HepG2 (cell line): ENCODE data around the gene GUK1. TPM values are rescaled to one million over a fixed set of nuclear protein-coding genes. Genes with fewer than 3 reads are reported as not detected.

Experiments
- FLYWCH1 ChIP-seq: sonication (generic); formaldehyde crosslinking; IDR thresholded peaks from 2 replicates; pipeline ENCODE4 v1.8.1; 2023; ENCODE audit warnings: mild to moderate bottlenecking, missing genetic modification reagents
- FOXO1 ChIP-seq: sonication (generic); formaldehyde crosslinking; IDR thresholded peaks from 2 replicates; pipeline ENCODE4 v1.4.0; 2020; ENCODE audit warnings: missing genetic modification reagents
- RBM39 ChIP-seq: fragments of 200-400 bp; formaldehyde crosslinking; IDR thresholded peaks from one replicate; pipeline ENCODE4 v1.6.1; 2018; ENCODE audit warnings: antibody characterized with exemption, mild to moderate bottlenecking, low read depth, low read length; ENCODE audit not compliant: poor library complexity, severe bottlenecking
- TSC22D2 ChIP-seq: sonication (generic); formaldehyde crosslinking; IDR thresholded peaks from 2 replicates; pipeline ENCODE4 v1.5.1; 2020; ENCODE audit warnings: missing genetic modification reagents, mild to moderate bottlenecking, borderline replicate concordance
- ZNF431 ChIP-seq: sonication (generic); formaldehyde crosslinking; IDR thresholded peaks from 2 replicates; pipeline ENCODE4 v1.9.0; 2022; ENCODE audit warnings: missing genetic modification reagents, low read depth, mild to moderate bottlenecking, borderline replicate concordance
- ZNF564 ChIP-seq: sonication (generic); formaldehyde crosslinking; IDR thresholded peaks from 2 replicates; pipeline ENCODE4 v1.8.1; 2023; ENCODE audit warnings: mild to moderate bottlenecking, missing genetic modification reagents
- ZNF577 ChIP-seq: sonication (generic); formaldehyde crosslinking; IDR thresholded peaks from 2 replicates; pipeline ENCODE4 v1.4.0; 2020; ENCODE audit warnings: mild to moderate bottlenecking, low read depth, missing genetic modification reagents, borderline replicate concordance
- polyA plus RNA-seq, 8 experiments: library from polyadenylated mRNA; depleted of rRNA in 3 of 8; stranded (reverse) in 7 of 8; unstranded in 1 of 8; fragments of >200 nt; fragmentation: Illumina TruSeq in 4 of 8; extraction: Trizol in 4 of 8; gene quantifications; 2 replicates each; pipeline versions ENCODE4 v1.2.1 to v1.2.3, GENCODE V29; 2011 to 2016; ENCODE audit warnings: low read depth in 4 of 8, missing spikeins in 1 of 8, mixed read lengths in 1 of 8; ENCODE audit not compliant: insufficient read depth in 1 of 8
- total RNA-seq, 5 experiments: library from RNA; depleted of rRNA; stranded (reverse); fragments of >200 nt; fragmentation: Illumina TruSeq; extraction: Trizol; gene quantifications; 2 replicates each; pipeline ENCODE4 v1.2.3, GENCODE V29; 2016; ENCODE audit warnings: low read depth in 1 of 5
- TF ChIP-seq, protein P1 (sequence below): sonication (generic); formaldehyde crosslinking; IDR thresholded peaks from 2 replicates; pipeline ENCODE4 v1.5.0; 2020; ENCODE audit warnings: mild to moderate bottlenecking, missing genetic modification reagents
- TF ChIP-seq, protein P2 (sequence below): sonication (generic); formaldehyde crosslinking; IDR thresholded peaks from 2 replicates; pipeline ENCODE4 v1.5.0; 2020; ENCODE audit warnings: mild to moderate bottlenecking, missing genetic modification reagents, borderline replicate concordance
- TF ChIP-seq, protein P3 (sequence below): sonication (generic); formaldehyde crosslinking; IDR thresholded peaks from 2 replicates; pipeline ENCODE4 v1.4.0; 2020; ENCODE audit warnings: missing genetic modification reagents
- TF ChIP-seq, protein P4 (sequence below): sonication (generic); formaldehyde crosslinking; IDR thresholded peaks from 2 replicates; pipeline ENCODE4 v1.4.0; 2020; ENCODE audit warnings: missing genetic modification reagents, borderline replicate concordance
- TF ChIP-seq, protein P5 (sequence below): sonication (generic); formaldehyde crosslinking; IDR thresholded peaks from 2 replicates; pipeline ENCODE4 v1.4.0; 2020; ENCODE audit warnings: mild to moderate bottlenecking, low read depth, missing genetic modification reagents
- TF ChIP-seq, protein P6 (sequence below): sonication (generic); formaldehyde crosslinking; IDR thresholded peaks from 2 replicates; pipeline ENCODE4 v1.5.0; 2020; ENCODE audit warnings: missing genetic modification reagents, mild to moderate bottlenecking, borderline replicate concordance
- TF ChIP-seq, protein P7 (sequence below): sonication (generic); formaldehyde crosslinking; IDR thresholded peaks from 2 replicates; pipeline ENCODE4 v1.4.0; 2020; ENCODE audit warnings: missing genetic modification reagents

The GUK1 gene
- total and polyA plus RNA-seq, 2 of the 13 experiments (the other 11 are each of a cell fraction or from before 2014, with no cell fraction given), result 116 to 154 TPM

DNA sequence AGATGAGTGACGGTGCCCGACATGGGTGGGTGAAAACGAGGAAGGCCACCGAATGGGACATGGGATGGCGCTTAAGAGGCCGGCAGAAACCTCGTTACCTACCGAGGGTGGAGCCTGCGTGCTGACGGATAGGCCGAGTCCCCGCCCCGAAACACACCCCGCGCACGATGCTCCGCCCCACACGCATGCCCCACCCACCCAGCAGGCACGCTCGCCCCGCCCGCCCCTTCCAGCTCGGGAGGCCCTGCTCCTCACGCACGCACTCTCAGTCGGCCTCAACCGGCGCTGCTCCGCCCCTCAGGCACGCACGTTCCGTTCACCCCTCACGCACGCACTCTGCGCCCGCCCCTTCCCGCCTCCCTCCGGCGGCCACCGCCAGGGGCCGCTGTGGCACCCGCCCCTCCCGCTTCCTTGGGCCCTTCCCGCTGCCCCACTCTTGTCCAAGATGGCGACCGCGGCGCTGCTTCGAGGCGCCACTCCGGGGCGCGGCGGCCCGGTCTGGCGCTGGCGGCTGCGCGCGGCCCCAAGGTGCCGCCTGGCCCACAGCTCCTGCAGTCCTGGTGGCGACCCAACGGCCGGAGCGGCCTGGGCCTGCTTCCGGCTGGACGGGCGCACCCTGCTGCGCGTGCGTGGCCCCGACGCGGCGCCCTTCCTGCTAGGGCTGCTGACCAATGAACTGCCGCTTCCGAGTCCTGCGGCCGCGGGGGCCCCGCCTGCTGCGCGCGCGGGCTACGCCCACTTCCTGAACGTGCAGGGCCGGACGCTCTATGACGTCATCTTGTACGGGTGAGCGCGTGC, 25.5 kb downstream of the GUK1 start, which contains the start of gene IBA57 (continued):
- TF ChIP-seq, protein P1, sequence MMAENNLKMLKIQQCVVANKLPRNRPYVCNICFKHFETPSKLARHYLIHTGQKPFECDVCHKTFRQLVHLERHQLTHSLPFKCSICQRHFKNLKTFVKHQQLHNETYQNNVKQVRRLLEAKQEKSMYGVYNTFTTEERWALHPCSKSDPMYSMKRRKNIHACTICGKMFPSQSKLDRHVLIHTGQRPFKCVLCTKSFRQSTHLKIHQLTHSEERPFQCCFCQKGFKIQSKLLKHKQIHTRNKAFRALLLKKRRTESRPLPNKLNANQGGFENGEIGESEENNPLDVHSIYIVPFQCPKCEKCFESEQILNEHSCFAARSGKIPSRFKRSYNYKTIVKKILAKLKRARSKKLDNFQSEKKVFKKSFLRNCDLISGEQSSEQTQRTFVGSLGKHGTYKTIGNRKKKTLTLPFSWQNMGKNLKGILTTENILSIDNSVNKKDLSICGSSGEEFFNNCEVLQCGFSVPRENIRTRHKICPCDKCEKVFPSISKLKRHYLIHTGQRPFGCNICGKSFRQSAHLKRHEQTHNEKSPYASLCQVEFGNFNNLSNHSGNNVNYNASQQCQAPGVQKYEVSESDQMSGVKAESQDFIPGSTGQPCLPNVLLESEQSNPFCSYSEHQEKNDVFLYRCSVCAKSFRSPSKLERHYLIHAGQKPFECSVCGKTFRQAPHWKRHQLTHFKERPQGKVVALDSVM (CRISPR knock-in tag), result peak; percentile 56; the same call in 1 of the 2 replicates
- TF ChIP-seq, protein P2, sequence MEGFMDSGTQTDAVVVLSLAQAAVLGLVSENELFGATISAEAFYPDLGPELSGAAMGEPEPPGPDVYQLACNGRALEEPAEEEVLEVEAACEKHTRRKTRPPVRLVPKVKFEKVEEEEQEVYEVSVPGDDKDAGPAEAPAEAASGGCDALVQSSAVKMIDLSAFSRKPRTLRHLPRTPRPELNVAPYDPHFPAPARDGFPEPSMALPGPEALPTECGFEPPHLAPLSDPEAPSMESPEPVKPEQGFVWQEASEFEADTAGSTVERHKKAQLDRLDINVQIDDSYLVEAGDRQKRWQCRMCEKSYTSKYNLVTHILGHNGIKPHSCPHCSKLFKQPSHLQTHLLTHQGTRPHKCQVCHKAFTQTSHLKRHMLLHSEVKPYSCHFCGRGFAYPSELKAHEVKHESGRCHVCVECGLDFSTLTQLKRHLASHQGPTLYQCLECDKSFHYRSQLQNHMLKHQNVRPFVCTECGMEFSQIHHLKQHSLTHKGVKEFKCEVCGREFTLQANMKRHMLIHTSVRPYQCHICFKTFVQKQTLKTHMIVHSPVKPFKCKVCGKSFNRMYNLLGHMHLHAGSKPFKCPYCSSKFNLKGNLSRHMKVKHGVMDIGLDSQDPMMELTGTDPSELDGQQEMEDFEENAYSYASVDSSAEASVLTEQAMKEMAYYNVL (CRISPR knock-in tag), result no peak
- TF ChIP-seq ZNF431 (peak; percentile 96), ZNF564 (peak; percentile 58), RBM39 (peak; percentile 67), FLYWCH1 (no peak), ZNF577 (CRISPR knock-in tag) (no peak), FOXO1 (CRISPR knock-in tag) (no peak), TSC22D2 (CRISPR knock-in tag) (no peak; the same call in 1 of the 2 replicates)
- TF ChIP-seq, protein P3, sequence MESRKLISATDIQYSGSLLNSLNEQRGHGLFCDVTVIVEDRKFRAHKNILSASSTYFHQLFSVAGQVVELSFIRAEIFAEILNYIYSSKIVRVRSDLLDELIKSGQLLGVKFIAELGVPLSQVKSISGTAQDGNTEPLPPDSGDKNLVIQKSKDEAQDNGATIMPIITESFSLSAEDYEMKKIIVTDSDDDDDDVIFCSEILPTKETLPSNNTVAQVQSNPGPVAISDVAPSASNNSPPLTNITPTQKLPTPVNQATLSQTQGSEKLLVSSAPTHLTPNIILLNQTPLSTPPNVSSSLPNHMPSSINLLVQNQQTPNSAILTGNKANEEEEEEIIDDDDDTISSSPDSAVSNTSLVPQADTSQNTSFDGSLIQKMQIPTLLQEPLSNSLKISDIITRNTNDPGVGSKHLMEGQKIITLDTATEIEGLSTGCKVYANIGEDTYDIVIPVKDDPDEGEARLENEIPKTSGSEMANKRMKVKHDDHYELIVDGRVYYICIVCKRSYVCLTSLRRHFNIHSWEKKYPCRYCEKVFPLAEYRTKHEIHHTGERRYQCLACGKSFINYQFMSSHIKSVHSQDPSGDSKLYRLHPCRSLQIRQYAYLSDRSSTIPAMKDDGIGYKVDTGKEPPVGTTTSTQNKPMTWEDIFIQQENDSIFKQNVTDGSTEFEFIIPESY (CRISPR knock-in tag), result no peak
- TF ChIP-seq, protein P4, sequence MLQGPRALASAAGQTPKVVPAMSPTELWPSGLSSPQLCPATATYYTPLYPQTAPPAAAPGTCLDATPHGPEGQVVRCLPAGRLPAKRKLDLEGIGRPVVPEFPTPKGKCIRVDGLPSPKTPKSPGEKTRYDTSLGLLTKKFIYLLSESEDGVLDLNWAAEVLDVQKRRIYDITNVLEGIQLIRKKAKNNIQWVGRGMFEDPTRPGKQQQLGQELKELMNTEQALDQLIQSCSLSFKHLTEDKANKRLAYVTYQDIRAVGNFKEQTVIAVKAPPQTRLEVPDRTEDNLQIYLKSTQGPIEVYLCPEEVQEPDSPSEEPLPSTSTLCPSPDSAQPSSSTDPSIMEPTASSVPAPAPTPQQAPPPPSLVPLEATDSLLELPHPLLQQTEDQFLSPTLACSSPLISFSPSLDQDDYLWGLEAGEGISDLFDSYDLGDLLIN (CRISPR knock-in tag), result no peak
- TF ChIP-seq, protein P5, sequence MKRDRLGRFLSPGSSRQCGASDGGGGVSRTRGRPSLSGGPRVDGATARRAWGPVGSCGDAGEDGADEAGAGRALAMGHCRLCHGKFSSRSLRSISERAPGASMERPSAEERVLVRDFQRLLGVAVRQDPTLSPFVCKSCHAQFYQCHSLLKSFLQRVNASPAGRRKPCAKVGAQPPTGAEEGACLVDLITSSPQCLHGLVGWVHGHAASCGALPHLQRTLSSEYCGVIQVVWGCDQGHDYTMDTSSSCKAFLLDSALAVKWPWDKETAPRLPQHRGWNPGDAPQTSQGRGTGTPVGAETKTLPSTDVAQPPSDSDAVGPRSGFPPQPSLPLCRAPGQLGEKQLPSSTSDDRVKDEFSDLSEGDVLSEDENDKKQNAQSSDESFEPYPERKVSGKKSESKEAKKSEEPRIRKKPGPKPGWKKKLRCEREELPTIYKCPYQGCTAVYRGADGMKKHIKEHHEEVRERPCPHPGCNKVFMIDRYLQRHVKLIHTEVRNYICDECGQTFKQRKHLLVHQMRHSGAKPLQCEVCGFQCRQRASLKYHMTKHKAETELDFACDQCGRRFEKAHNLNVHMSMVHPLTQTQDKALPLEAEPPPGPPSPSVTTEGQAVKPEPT (CRISPR knock-in tag), result 0 out of 2 replicates have a peak, but pooled peaks have one; percentile 35
- TF ChIP-seq, protein P6, sequence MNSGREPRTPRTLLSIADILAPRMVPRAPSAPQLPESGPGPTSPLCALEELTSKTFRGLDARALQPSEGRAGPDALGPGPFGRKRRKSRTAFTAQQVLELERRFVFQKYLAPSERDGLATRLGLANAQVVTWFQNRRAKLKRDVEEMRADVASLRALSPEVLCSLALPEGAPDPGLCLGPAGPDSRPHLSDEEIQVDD (CRISPR knock-in tag), result no peak
- TF ChIP-seq, protein P7, sequence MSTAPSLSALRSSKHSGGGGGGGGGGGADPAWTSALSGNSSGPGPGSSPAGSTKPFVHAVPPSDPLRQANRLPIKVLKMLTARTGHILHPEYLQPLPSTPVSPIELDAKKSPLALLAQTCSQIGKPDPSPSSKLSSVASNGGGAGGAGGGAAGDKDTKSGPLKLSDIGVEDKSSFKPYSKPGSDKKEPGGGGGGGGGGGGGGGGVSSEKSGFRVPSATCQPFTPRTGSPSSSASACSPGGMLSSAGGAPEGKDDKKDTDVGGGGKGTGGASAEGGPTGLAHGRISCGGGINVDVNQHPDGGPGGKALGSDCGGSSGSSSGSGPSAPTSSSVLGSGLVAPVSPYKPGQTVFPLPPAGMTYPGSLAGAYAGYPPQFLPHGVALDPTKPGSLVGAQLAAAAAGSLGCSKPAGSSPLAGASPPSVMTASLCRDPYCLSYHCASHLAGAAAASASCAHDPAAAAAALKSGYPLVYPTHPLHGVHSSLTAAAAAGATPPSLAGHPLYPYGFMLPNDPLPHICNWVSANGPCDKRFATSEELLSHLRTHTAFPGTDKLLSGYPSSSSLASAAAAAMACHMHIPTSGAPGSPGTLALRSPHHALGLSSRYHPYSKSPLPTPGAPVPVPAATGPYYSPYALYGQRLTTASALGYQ (CRISPR knock-in tag), result no peak
